Measurements from ENCODE around the gene PRKAR2B. TPM values are rescaled to one million over a fixed set of nuclear protein-coding genes. Genes with fewer than 3 reads are reported as not detected.
A peak's percentile ranks its signal among the peaks of the same experiment; 100 is the strongest.

PRKAR2B gene
- total and polyA plus RNA-seq, 10 donors, result 8.3 to 74.4 (median 38.9) TPM

DNA sequence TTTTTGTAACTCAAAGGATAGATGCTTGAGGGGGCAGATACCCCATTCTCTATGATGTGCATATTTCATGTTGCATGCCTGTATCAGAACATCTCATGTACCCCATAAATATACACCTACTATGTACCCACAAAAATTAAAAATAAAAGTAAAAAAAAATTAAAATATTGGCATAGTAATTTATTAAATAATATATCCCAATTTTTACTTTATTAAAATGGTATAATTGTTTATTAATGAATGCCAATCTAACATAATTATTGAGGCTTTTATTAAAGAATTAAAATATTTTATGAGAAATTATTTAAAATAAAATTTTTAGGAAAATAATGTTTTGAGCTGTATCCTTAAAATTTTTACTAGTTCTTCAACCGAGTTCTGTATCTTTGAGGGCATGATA, 105.4 kb downstream of the PRKAR2B start:
- intact Hi-C loops (cut with DNase I; ENCODE audit: low total_unique reads), result loop anchor here (2.0 to 10.0 kb wide), 3 partner anchors 203 to 357 kb away; no protein-coding TSS in a partner anchor
- H3K4me3 ChIP-seq, result no peak overlapping the region
- H3K4me1 ChIP-seq, result peaks cover 0 to 20% (median 7%) of the 10 kb centered on the region in 6 donors
- H3K27me3 ChIP-seq (replicated peaks in 1 of 7), result no peaks in the 10 kb centered on the region
- DNase-seq, result no peak
- no peak overlapping the region for H3K27ac ChIP-seq
- no peaks in the 10 kb centered on the region for H3K9me3 ChIP-seq
- WGBS, 5 donors, result 94 to 97% (median 96%) methylated on average over 1 of the region's 1 CpG
- TF ChIP-seq, protein P1, sequence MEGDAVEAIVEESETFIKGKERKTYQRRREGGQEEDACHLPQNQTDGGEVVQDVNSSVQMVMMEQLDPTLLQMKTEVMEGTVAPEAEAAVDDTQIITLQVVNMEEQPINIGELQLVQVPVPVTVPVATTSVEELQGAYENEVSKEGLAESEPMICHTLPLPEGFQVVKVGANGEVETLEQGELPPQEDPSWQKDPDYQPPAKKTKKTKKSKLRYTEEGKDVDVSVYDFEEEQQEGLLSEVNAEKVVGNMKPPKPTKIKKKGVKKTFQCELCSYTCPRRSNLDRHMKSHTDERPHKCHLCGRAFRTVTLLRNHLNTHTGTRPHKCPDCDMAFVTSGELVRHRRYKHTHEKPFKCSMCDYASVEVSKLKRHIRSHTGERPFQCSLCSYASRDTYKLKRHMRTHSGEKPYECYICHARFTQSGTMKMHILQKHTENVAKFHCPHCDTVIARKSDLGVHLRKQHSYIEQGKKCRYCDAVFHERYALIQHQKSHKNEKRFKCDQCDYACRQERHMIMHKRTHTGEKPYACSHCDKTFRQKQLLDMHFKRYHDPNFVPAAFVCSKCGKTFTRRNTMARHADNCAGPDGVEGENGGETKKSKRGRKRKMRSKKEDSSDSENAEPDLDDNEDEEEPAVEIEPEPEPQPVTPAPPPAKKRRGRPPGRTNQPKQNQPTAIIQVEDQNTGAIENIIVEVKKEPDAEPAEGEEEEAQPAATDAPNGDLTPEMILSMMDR (IDR thresholded peaks at IDR 0.05 in 8 of 11, conservative IDR thresholded peaks at IDR 0.05 in 3 of 11), result no peak
- TF ChIP-seq POLR2AphosphoS5 (IDR thresholded peaks at IDR 0.05) (no peak), POLR2A (IDR thresholded peaks at IDR 0.05) (no peak)
- H3K36me3 ChIP-seq, result no peaks in the 10 kb centered on the region

DNA sequence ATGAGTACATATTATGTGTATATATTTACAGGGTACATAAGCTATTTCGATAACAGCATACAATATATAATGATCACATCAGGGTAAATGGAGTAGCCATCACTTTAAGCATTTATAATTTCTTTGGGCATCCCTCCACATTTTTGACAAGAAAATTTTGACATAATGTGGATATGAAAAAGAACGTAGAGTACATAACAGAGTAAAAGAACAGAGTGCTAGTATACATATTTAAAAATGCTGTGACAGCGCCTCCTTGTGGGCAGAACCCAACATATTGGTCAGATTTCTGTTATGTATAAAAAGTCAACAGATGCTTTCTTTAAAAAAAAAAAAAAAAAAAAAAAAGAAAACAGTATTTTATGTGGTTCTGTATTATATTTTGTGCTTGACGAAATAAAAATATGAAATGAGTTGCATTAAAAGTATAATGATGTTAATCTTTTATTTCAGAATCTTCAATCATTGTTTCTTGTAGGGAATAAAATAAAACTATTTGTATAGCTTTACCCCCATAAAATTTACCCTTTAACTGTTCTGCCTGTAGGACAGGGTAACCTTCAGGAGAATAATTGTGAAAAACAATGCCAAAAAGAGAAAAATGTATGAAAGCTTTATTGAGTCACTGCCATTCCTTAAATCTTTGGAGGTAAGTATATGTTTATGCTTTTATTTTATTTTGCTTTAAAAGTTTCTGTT, 106.0 kb downstream of the PRKAR2B start:
- H3K4me1 ChIP-seq, result peaks cover 0 to 20% (median 7%) of the 10 kb centered on the region in 6 donors
- WGBS, 5 donors, result 24 to 27% (median 25%) methylated on average over 4 of the region's 4 CpGs
- peak; percentile 80 for DNase-seq
- H3K4me3 ChIP-seq, result no peak overlapping the region
- no peaks in the 10 kb centered on the region for H3K27me3 ChIP-seq (replicated peaks in 1 of 7)
- no peaks in the 10 kb centered on the region for H3K9me3 ChIP-seq
- no peak for TF ChIP-seq POLR2A (IDR thresholded peaks at IDR 0.05)
- TF ChIP-seq, protein P1 (IDR thresholded peaks at IDR 0.05 in 8 of 11, conservative IDR thresholded peaks at IDR 0.05 in 3 of 11), result peak; percentile 14 to 78 (median 66)
- no peak overlapping the region for H3K27ac ChIP-seq
- intact Hi-C loops (cut with DNase I; ENCODE audit: low total_unique reads), result loop anchor here (5.0 to 10.0 kb wide), 2 partner anchors 203 to 276 kb away; no protein-coding TSS in a partner anchor
- no peaks in the 10 kb centered on the region for H3K36me3 ChIP-seq

DNA sequence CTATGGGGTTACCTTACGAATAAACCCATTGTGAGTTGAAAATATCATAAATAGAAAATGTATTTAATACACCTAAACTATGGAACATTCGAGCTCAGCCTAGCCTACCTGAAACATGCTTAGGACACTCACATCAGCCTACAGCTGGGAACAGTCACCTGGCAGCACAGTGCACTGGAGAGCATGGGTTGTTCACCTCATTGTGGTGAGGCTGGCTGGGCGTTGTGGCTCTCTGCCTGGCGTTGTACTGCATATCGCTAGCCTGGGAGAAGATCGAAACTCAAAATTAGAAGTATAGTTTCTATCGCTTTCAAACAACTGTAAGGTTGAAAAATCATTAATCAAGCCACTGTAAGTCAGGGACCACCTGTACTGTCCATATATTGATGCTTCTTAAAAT, 107.0 kb downstream of the PRKAR2B start:
- 89 to 96% (median 93%) methylated on average over 7 of the region's 7 CpGs for WGBS, 5 donors
- intact Hi-C loops (cut with DNase I; ENCODE audit: low total_unique reads), result loop anchor here (5.0 to 10.0 kb wide), 2 partner anchors 204 to 277 kb away; no protein-coding TSS in a partner anchor

DNA sequence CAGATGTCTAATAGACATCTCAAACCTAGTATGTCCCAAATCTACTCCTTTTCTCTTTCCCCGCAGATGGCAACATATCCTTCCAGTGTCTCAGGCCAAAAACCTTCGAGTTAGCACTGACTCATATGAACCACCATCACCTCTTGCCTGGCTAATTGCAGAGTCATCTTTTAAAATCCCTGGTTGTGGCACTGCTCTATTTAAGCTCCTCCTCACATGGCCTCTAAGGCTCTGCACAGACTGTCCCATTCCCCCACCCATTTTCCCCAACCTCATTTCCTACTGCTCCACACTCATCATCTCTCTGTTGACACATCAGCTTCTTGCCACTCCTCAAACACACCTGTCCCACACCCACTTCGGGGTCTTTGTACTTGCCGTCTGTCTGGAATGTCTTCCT, 107.5 kb downstream of the PRKAR2B start:
- intact Hi-C loops (cut with DNase I; ENCODE audit: low total_unique reads), result loop anchor here (5.0 to 10.0 kb wide), 2 partner anchors 205 to 277 kb away; no protein-coding TSS in a partner anchor
- Histone ChIP-seq H3K4me3 (no peak overlapping the region), H3K27me3 (replicated peaks in 1 of 7) (no peaks in the 10 kb centered on the region), H3K4me1 (peaks cover 0 to 19% (median 7%) of the 10 kb centered on the region in 6 donors), H3K27ac (no peak overlapping the region), H3K36me3 (no peaks in the 10 kb centered on the region), H3K9me3 (no peaks in the 10 kb centered on the region)
- no peak for DNase-seq
- 63 to 83% (median 70%) methylated on average over 4 of the region's 4 CpGs for WGBS, 5 donors
- TF ChIP-seq POLR2AphosphoS5 (IDR thresholded peaks at IDR 0.05) (no peak), POLR2A (IDR thresholded peaks at IDR 0.05) (no peak)
- TF ChIP-seq, protein P1 (IDR thresholded peaks at IDR 0.05 in 8 of 11, conservative IDR thresholded peaks at IDR 0.05 in 3 of 11), result no peak

More for the DNA sequence above, 107.0 kb downstream of the PRKAR2B start:
- H3K27me3 ChIP-seq (replicated peaks in 1 of 7), result no peaks in the 10 kb centered on the region
- DNase-seq, result no peak
- no peak overlapping the region for H3K27ac ChIP-seq
- TF ChIP-seq POLR2A (IDR thresholded peaks at IDR 0.05), result no peak
- no peak for TF ChIP-seq POLR2AphosphoS5 (IDR thresholded peaks at IDR 0.05)
- TF ChIP-seq, protein P1 (IDR thresholded peaks at IDR 0.05 in 8 of 11, conservative IDR thresholded peaks at IDR 0.05 in 3 of 11), result no peak
- no peak overlapping the region for H3K4me3 ChIP-seq
- no peaks in the 10 kb centered on the region for H3K9me3 ChIP-seq
- no peaks in the 10 kb centered on the region for H3K36me3 ChIP-seq
- H3K4me1 ChIP-seq, result peaks cover 0 to 20% (median 7%) of the 10 kb centered on the region in 6 donors

Measured in spleen (tissue), 11 donors.